Ascending aorta (tissue), 2 donors: ENCODE data around the gene SDE2. TPM values are rescaled to one million over a fixed set of nuclear protein-coding genes. Genes with fewer than 3 reads are reported as not detected.
"Not testable (repeated sequence)": the region's sequence is repeated elsewhere in the genome, so short reads cannot be mapped to it uniquely, and the experiment has no call there.

ENCODE experiments used
- DNase-seq, 2 donors: peaks; one replicate each; pipeline ENCODE4 v3.0.0-alpha.2; 2019; ENCODE audit warnings: low spot score in 2 of 2
- H3K27ac ChIP-seq, 2 donors: fragments of 200-600 bp; sonication (generic); one replicate each; pipeline ENCODE4 v1.5.1; 2016 to 2017; ENCODE audit warnings: mild to moderate bottlenecking in 1 of 2
- H3K27me3 ChIP-seq: fragments of 200-600 bp; sonication (generic); one replicate; pipeline ENCODE4 v1.5.1; 2017
- H3K36me3 ChIP-seq, 2 donors: fragments of 200-600 bp; sonication (generic); one replicate each; pipeline ENCODE4 v1.5.1; 2016
- H3K4me1 ChIP-seq, 2 donors: fragments of 200-600 bp; sonication (generic); one replicate each; pipeline ENCODE4 v1.5.1; 2016 to 2017; ENCODE audit warnings: mild to moderate bottlenecking in 1 of 2
- H3K4me3 ChIP-seq, 2 donors: fragments of 200-600 bp; sonication (generic); one replicate each; pipeline ENCODE4 v1.5.1; 2016 to 2017; ENCODE audit warnings: mild to moderate bottlenecking in 1 of 2
- H3K9me3 ChIP-seq, 2 donors: fragments of 200-600 bp; sonication (generic); one replicate each; pipeline ENCODE4 v1.5.1; 2016
- CTCF ChIP-seq, 3 experiments: fragments of 200-600 bp in 2 of 3; fragments of 450-650 bp in 1 of 3; sonication (generic) in 2 of 3; IDR thresholded peaks; one replicate each; pipeline ENCODE4 v1.5.1; 2016 to 2019; ENCODE audit warnings: antibody characterized with exemption in 3 of 3, mild to moderate bottlenecking in 1 of 3, moderate library complexity in 1 of 3
- intact Hi-C: fragments of 100-400 bp; cut with DNase I; formaldehyde crosslinking; loops from one replicate; pipeline ENCODE4 v1.15.1; 2023
- total RNA-seq: library from RNA; depleted of rRNA; stranded (reverse); fragments of >200 nt; gene quantifications from one replicate; pipeline ENCODE4 v1.1.0, GENCODE V29; 2016

SDE2 gene
- total RNA-seq, 1 donor from 2014 or later: 12.3 TPM

GRCh38 chr1:226021801-226022200 lies 22.7 kb upstream of the SDE2 start:
- no peak for TF ChIP-seq CTCF (IDR thresholded peaks at IDR 0.05)
- intact Hi-C loops: no loop called here
- H3K27me3 ChIP-seq: no peaks in the 10 kb centered on the region

GRCh38 chr1:226021401-226021800 lies 22.3 kb upstream of the SDE2 start:
- no peak for TF ChIP-seq CTCF (IDR thresholded peaks at IDR 0.05)
- no peak overlapping the region for H3K27ac ChIP-seq
- H3K4me3 ChIP-seq: no peak overlapping the region
- H3K9me3 ChIP-seq: no peaks in the 10 kb centered on the region
- no peaks in the 10 kb centered on the region for H3K36me3 ChIP-seq
- intact Hi-C loops: no loop called here
- H3K27me3 ChIP-seq: no peaks in the 10 kb centered on the region
- no peak for DNase-seq
- no peaks in the 10 kb centered on the region for H3K4me1 ChIP-seq

More at GRCh38 chr1:226021801-226022200, 22.7 kb upstream of the SDE2 start:
- Histone ChIP-seq H3K36me3 (no peaks in the 10 kb centered on the region), H3K4me3 (no peak overlapping the region), H3K4me1 (no peaks in the 10 kb centered on the region), H3K27ac (no peak overlapping the region), H3K9me3 (no peaks in the 10 kb centered on the region)
- no peak for DNase-seq

GRCh38 chr1:226019572-226019971 lies 20.4 kb upstream of the SDE2 start:
- Histone ChIP-seq H3K4me3 (no peak overlapping the region), H3K4me1 (no peaks in the 10 kb centered on the region), H3K27ac (no peak overlapping the region), H3K9me3 (no peaks in the 10 kb centered on the region), H3K36me3 (no peaks in the 10 kb centered on the region), H3K27me3 (no peaks in the 10 kb centered on the region)
- intact Hi-C loops: no loop called here
- TF ChIP-seq CTCF (IDR thresholded peaks at IDR 0.05): no peak
- no peak for DNase-seq

- TF ChIP-seq CTCF (IDR thresholded peaks at IDR 0.05): no peak
- H3K9me3 ChIP-seq: no peaks in the 10 kb centered on the region
- H3K27ac ChIP-seq: no peak overlapping the region
- no peak for DNase-seq
- H3K4me3 ChIP-seq: no peak overlapping the region
- no peaks in the 10 kb centered on the region for H3K4me1 ChIP-seq
- intact Hi-C loops: no loop called here
- no peaks in the 10 kb centered on the region for H3K27me3 ChIP-seq
- no peaks in the 10 kb centered on the region for H3K36me3 ChIP-seq
Measured at GRCh38 chr1:226017070-226017469, 17.9 kb upstream of the SDE2 start.

GRCh38 chr1:226009650-226010044 lies 10.5 kb upstream of the SDE2 start:
- H3K27ac ChIP-seq: no peak overlapping the region
- H3K4me1 ChIP-seq: no peaks in the 10 kb centered on the region
- DNase-seq: no peak
- no peaks in the 10 kb centered on the region for H3K9me3 ChIP-seq
- no peak overlapping the region for H3K4me3 ChIP-seq
- TF ChIP-seq CTCF (IDR thresholded peaks at IDR 0.05): no peak
- intact Hi-C loops: no loop called here
- H3K27me3 ChIP-seq: no peaks in the 10 kb centered on the region
- H3K36me3 ChIP-seq: no peaks in the 10 kb centered on the region

- H3K4me1 ChIP-seq, H3K4me3 ChIP-seq, intact Hi-C loops, H3K36me3 ChIP-seq, H3K27me3 ChIP-seq, DNase-seq, H3K9me3 ChIP-seq, H3K27ac ChIP-seq: not testable (repeated sequence)
Measured at GRCh38 chr1:226007126-226007892, 8.2 kb upstream of the SDE2 start.
